Neural crest cell (in vitro differentiated cells): Measurements from ENCODE around the gene ZNF770. TPM values are rescaled to one million over a fixed set of nuclear protein-coding genes. Genes with fewer than 3 reads are reported as not detected.

Source experiments
- DNase-seq: peaks from one replicate; pipeline ENCODE4 v3.0.0; 2021; ENCODE audit warnings: low read depth, mixed read lengths, low spot score
- H3K27ac Mint-ChIP-seq: one replicate; pipeline ENCODE4 v1.8.0; 2021; ENCODE audit warnings: mild to moderate bottlenecking, mixed read lengths; ENCODE audit not compliant: unreplicated experiment
- H3K27me3 Mint-ChIP-seq: 2 replicates; pipeline ENCODE4 v1.8.0; 2021; ENCODE audit warnings: low read depth, mild to moderate bottlenecking, mixed read lengths
- H3K36me3 Mint-ChIP-seq: 2 replicates; pipeline ENCODE4 v1.8.0; 2021; ENCODE audit warnings: low read depth, mild to moderate bottlenecking, mixed read lengths
- H3K4me1 Mint-ChIP-seq: 2 replicates; pipeline ENCODE4 v1.8.0; 2021; ENCODE audit warnings: mixed read lengths
- H3K4me3 Mint-ChIP-seq: one replicate; pipeline ENCODE4 v1.8.0; 2021; ENCODE audit warnings: mild to moderate bottlenecking, mixed read lengths
- H3K9me3 Mint-ChIP-seq: 2 replicates; pipeline ENCODE4 v1.8.0; 2021; ENCODE audit warnings: mixed read lengths
- total RNA-seq: library from RNA; stranded (reverse); gene quantifications from 2 replicates; pipeline ENCODE4 v1.2.1, GENCODE V29; 2021
- TF ChIP-seq, protein P1 (sequence below): fragments of 200-600 bp; sonication (generic); conservative IDR thresholded peaks from 2 replicates; pipeline ENCODE4 v1.5.0; 2021; ENCODE audit warnings: antibody characterized with exemption, mild to moderate bottlenecking

The ZNF770 gene
- total RNA-seq, 1 donor from 2014 or later = 51.0 TPM

DNA sequence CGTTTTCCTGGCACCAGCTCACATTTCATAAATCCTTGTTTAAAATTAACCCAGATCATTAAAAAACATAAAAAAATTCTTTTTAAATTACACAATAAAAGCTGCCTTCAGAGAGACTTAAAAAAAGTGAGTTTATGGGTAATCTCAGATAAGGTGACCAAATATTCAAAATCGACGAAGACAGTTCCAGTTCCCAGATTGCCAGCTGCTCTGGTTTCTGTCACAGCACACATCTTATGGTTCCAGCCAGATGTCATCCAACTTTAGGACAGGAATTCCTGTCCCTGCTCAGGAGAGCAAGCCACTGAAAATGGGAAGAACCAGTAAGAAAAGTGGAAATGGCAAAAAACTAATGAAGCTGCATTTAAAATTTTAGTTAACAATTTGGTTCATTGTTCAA lies 15.8 kb upstream of the ZNF770 start:
- no peaks in the 10 kb centered on the region for H3K9me3 Mint-ChIP-seq
- TF ChIP-seq, protein P1, sequence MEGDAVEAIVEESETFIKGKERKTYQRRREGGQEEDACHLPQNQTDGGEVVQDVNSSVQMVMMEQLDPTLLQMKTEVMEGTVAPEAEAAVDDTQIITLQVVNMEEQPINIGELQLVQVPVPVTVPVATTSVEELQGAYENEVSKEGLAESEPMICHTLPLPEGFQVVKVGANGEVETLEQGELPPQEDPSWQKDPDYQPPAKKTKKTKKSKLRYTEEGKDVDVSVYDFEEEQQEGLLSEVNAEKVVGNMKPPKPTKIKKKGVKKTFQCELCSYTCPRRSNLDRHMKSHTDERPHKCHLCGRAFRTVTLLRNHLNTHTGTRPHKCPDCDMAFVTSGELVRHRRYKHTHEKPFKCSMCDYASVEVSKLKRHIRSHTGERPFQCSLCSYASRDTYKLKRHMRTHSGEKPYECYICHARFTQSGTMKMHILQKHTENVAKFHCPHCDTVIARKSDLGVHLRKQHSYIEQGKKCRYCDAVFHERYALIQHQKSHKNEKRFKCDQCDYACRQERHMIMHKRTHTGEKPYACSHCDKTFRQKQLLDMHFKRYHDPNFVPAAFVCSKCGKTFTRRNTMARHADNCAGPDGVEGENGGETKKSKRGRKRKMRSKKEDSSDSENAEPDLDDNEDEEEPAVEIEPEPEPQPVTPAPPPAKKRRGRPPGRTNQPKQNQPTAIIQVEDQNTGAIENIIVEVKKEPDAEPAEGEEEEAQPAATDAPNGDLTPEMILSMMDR = no peak
- H3K27ac Mint-ChIP-seq = no peak overlapping the region
- no peak overlapping the region for H3K4me3 Mint-ChIP-seq
- H3K27me3 Mint-ChIP-seq = no peaks in the 10 kb centered on the region
- peaks cover 4% of the 10 kb centered on the region for H3K4me1 Mint-ChIP-seq
- DNase-seq = no peak
- H3K36me3 Mint-ChIP-seq = no peaks in the 10 kb centered on the region

DNA sequence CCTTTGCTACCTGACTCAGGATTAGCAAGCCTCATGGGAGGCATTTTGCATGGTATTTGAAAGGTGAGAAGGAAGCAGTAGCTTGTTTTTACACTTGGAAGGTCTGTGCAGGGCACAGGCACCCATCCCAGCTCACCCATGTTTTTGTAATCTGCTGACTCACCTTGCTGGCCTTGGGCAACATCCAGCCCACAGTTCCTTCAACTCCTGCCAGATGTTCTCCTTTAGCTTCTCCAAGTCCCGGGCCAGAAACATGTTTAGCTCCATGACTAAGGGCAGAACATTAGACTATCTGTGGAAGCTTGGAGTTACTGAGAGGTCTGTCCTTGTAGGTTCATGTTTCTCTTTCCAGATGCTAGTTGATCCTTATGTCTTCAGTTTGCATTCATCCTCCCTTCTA lies 12.4 kb upstream of the ZNF770 start:
- no peaks in the 10 kb centered on the region for H3K4me1 Mint-ChIP-seq
- H3K27me3 Mint-ChIP-seq = no peaks in the 10 kb centered on the region
- no peaks in the 10 kb centered on the region for H3K9me3 Mint-ChIP-seq
- TF ChIP-seq, protein P1 = no peak
- no peak overlapping the region for H3K4me3 Mint-ChIP-seq
- no peak for DNase-seq
- H3K36me3 Mint-ChIP-seq = no peaks in the 10 kb centered on the region
- H3K27ac Mint-ChIP-seq = no peak overlapping the region

DNA sequence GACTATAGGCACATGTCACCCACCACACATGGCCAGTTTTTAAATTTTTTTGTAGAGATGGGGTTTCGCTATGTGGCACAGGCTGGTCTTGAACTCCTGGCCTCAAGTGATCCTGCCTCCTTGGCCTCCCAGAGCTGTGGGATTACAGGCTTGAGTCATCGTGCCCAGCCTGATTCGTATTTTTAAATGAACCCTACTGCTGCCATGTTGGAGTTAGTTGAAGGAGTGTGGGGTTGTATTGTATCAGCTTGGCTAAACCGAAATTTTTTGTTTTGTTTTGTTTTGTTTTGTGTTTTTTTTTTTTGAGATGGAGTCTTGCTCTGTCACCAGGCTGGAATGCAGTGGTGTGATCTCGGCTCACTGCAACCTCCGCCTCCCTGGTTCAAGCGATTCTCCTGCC lies 11.8 kb upstream of the ZNF770 start:
- H3K4me3 Mint-ChIP-seq = no peak overlapping the region
- DNase-seq = no peak
- H3K4me1 Mint-ChIP-seq = no peaks in the 10 kb centered on the region
- TF ChIP-seq, protein P1 = no peak
- peaks cover 3% of the 10 kb centered on the region for H3K27me3 Mint-ChIP-seq
- no peak overlapping the region for H3K27ac Mint-ChIP-seq
- H3K9me3 Mint-ChIP-seq = no peaks in the 10 kb centered on the region
- no peaks in the 10 kb centered on the region for H3K36me3 Mint-ChIP-seq

DNA sequence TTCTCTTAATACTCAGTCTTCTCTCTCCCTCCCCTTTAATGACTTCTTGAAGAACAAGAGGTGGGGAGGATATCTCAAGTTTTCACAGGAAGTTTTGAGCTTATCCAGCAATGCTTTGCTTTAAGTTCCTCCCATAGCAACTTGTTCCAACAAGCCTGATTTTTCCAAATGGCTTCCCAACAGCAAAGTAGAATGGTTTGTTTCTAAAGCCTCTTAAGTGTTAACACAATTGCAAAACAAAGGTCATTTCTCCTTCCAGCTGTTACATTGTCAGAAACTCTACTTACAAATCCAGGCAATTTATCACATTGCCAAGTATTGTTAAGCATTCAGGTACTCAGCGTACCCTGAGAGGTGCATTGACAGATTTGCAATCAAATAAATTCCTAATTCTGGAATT lies 6.8 kb upstream of the ZNF770 start:
- H3K4me3 Mint-ChIP-seq = no peak overlapping the region
- no peaks in the 10 kb centered on the region for H3K4me1 Mint-ChIP-seq
- H3K9me3 Mint-ChIP-seq = no peaks in the 10 kb centered on the region
- no peaks in the 10 kb centered on the region for H3K36me3 Mint-ChIP-seq
- no peak overlapping the region for H3K27ac Mint-ChIP-seq
- TF ChIP-seq, protein P1 = no peak
- DNase-seq = no peak
- peaks cover 9% of the 10 kb centered on the region for H3K27me3 Mint-ChIP-seq

DNA sequence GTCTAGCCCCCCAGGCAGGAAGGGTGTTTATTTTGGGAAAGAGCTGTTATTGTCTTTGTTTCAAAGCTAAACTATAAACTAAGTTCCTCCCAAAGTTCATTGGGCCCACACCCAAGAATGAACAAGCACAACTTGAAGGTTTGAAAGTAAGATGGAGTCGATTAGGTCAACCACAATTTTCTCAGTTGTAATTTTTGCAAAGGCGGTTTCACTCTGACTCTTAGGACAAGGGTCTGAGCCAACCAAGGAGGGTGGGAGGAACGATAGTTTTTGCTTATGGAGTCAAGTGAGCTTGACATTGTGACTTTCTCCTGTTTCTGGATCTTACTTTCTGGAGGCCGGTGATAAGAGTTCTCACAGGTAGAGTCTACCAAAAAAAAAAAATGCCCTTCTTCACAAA lies 5.8 kb upstream of the ZNF770 start:
- Mint-ChIP-seq H3K4me1 (no peaks in the 10 kb centered on the region), H3K36me3 (no peaks in the 10 kb centered on the region), H3K4me3 (no peak overlapping the region), H3K27ac (no peak overlapping the region), H3K9me3 (no peaks in the 10 kb centered on the region), H3K27me3 (peaks cover 9% of the 10 kb centered on the region)
- TF ChIP-seq, protein P1 = no peak
- no peak for DNase-seq

DNA sequence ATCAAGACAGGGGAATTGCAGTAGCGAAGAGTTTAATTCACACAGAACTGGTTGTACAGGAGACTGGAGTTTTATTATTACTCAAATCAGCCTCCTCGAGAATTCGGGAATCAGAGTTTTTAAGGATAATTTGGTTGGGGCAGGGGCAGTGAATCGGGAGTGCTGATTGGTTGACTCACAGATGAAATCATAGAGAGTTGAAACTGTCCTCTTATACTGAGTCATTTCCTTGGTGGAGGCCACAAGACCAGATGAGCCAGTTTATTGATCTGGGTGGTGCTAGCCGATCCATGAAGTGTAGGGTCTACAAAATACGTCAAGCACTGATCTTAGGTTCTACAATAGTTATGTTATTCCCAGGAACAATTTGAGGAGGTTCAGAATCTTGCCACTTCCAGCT lies 5.3 kb upstream of the ZNF770 start:
- TF ChIP-seq, protein P1 = no peak
- Mint-ChIP-seq H3K9me3 (no peaks in the 10 kb centered on the region), H3K36me3 (no peaks in the 10 kb centered on the region), H3K27me3 (peaks cover 9% of the 10 kb centered on the region), H3K4me1 (peaks cover 3% of the 10 kb centered on the region), H3K27ac (no peak overlapping the region), H3K4me3 (no peak overlapping the region)
- no peak for DNase-seq
